ENCODE measurements around the gene AURKA.
A peak's percentile ranks its signal among the peaks of the same experiment; 100 is the strongest.

GRCh38 chr20:56343861-56344381 is 48.1 kb downstream of the AURKA start:
- TF ChIP-seq CTCF (IDR thresholded peaks at IDR 0.05) (peak; percentile 37 to 67 (median 54)), POLR2A (IDR thresholded peaks at IDR 0.05) (no peak)
